D721Med (cell line): ENCODE results near the gene SPRING1.

Experiments
- DNase-seq: peaks from one replicate; pipeline ENCODE4 v3.0.0; 2011; ENCODE audit warnings: low spot score; ENCODE audit not compliant: insufficient read length
- FAIRE-seq: peaks from 2 replicates; lab custom pipeline; 2011; peaks lifted over from hg19 to GRCh38; lab: Jason Lieb, UNC
- TF ChIP-seq, protein P1 (sequence below): IDR thresholded peaks from 2 replicates; pipeline ENCODE4 v1.5.1; 2012; ENCODE audit warnings: mild to moderate bottlenecking, control low read depth; ENCODE audit not compliant: insufficient read depth; ENCODE audit errors: missing control alignments

Gene SPRING1

DNA sequence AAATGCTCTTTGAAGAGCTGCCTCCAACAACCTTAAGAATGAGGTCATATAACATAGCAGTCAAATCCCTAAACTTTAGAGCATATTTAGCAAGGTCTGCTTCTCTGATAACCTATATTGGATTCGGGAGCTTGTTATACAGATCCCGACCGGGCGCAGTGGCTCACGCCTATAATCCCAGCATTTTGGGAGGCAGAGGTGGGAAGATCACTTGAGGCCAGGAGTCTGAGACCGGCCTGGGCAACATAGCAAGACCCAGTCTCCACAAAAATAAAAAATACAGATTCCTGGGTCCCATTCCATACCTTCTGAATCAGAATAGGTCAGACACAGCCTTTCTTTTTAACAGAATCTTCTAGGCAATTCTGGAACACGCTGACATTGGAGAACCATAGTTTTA lies 46.7 kb downstream of the SPRING1 start:
- FAIRE-seq (no peak), DNase-seq (no peak)
- TF ChIP-seq, protein P1, sequence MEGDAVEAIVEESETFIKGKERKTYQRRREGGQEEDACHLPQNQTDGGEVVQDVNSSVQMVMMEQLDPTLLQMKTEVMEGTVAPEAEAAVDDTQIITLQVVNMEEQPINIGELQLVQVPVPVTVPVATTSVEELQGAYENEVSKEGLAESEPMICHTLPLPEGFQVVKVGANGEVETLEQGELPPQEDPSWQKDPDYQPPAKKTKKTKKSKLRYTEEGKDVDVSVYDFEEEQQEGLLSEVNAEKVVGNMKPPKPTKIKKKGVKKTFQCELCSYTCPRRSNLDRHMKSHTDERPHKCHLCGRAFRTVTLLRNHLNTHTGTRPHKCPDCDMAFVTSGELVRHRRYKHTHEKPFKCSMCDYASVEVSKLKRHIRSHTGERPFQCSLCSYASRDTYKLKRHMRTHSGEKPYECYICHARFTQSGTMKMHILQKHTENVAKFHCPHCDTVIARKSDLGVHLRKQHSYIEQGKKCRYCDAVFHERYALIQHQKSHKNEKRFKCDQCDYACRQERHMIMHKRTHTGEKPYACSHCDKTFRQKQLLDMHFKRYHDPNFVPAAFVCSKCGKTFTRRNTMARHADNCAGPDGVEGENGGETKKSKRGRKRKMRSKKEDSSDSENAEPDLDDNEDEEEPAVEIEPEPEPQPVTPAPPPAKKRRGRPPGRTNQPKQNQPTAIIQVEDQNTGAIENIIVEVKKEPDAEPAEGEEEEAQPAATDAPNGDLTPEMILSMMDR = no peak

DNA sequence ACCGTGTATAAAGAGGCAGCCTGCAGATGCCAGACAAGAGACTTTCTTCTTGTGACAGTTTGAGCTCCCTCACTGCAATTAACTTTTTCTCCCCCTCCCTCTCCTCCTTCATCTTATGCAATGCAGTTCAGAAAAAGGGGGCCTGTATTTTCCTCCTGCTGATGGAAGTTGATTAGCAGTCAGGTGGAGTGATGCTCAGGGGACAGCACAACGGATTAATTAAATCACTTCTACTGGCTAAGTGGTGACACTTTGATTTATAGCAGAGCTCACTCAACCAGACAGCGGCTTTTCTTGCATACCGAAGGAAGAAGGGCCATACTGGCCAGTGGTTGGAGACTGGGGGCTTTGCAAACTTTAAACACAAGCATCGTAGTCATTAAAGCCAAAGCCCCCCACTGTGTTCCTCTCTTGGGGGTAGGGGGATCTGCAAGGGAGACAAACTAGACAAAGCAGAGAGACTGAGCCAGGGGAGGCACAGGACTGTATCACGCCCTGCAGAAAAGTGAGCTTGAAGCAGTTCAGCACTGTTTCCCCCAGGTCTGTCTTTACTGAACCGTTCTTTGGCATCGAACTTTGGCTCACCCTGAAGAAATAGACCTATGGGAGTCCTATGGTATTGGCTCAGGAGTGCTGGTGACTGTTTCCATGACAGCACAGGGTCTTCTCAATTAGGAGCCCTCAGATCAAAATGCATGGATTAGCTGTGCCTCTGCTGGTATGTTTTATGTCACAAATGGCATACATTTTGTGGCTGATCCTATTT lies 47.7 kb downstream of the SPRING1 start:
- no peak for FAIRE-seq
- TF ChIP-seq, protein P1 = no peak
- DNase-seq = no peak

DNA sequence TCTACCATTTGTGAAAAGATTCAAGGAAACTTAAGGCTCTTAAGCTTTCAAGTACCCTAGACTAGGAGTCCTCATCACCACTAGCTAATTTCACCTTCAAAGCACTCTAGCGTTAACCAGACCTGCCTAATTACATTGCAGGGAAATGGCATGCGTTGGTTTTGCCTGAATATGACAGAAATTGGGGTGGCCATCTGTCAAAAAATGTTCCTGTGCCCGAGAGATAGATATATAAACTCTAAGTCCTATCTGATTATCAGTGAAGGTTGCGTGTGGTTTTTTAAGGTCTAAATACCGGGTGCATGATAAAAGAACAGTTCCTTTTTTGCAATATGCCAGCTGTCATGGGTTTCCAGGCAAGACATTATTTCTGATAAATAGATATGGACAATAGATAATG lies 48.3 kb downstream of the SPRING1 start:
- FAIRE-seq (no peak), DNase-seq (no peak)
- TF ChIP-seq, protein P1 = no peak
